Left colon (tissue), 2 donors: ENCODE data around the gene STYK1. TPM values are rescaled to one million over a fixed set of nuclear protein-coding genes. Genes with fewer than 3 reads are reported as not detected.

Experiments used
- ATAC-seq: fragments of 200-7000 bp; cut with Tn5 transposase; one replicate; pipeline ENCODE4 v1.9.1; 2020; ENCODE audit warnings: mild to moderate bottlenecking, moderate library complexity
- DNase-seq, 2 donors: peaks; one replicate each; pipeline ENCODE4 v3.0.0-alpha.2; 2020
- intact Hi-C, 2 donors: fragments of 100-400 bp; cut with DNase I in 1 of 2; cut with micrococcal nuclease in 1 of 2; formaldehyde crosslinking; loops; one replicate each; pipeline versions ENCODE4 v1.11.2 to v1.14.0; 2022; cut with DNase I, micrococcal nuclease
- long read RNA-seq: library from polyadenylated mRNA; unstranded; transcript quantifications from one replicate; pipeline ENCODE4 v2.0.0, GENCODE V29; 2021
- total RNA-seq, 2 donors: library from RNA; stranded (reverse); fragmentation: NEBNext Ultra II Directional; extraction: Animal tissue kit (Norgen Biotek cat#: 25700); gene quantifications; one replicate each; pipeline ENCODE4 v1.2.1, GENCODE V29; 2021
- donor health status: DM: no; HTN: no; CAD: no.
- donor health status: DM: yes; HTN: yes; CAD: no.

STYK1 gene
- total RNA-seq: 10 to 100 TPM; 36.3 to 41.9 TPM
- long read RNA-seq, transcript STYK1-201 (11 exons, 2,995 nt): major isoform, 9 of 45 reads
- long read RNA-seq, partial matches to known transcripts: 7 of 45 reads
- long read RNA-seq, other reads (novel, unspliced or antisense): 29 of 45 reads

GRCh38 chr12:10673659-10674384 lies at the start of gene STYK1:
STYK1 (minus strand) TSS chr12:10674052; CDS start chr12:10634618, 39,434 bp downstream.
- DNase-seq (peak; percentile 89 to 91), ATAC-seq (peak; percentile 88)
- intact Hi-C loops: no loop called here

GRCh38 chr12:10722905-10723746 lies 49.3 kb upstream of the STYK1 start, which contains the start of gene YBX3:
YBX3 (minus strand) TSS chr12:10723323; CDS start chr12:10723111, 212 bp downstream.
- DNase-seq (peak; percentile 89), ATAC-seq (peak; percentile 80)
- intact Hi-C loops: loop anchor here in 1 of 2 donors (10.0 kb wide), 1 partner anchor 108 kb away; the partner anchor contains the start of gene MAGOHB

- intact Hi-C loops: loop anchor here in 1 of 2 donors (10.0 kb wide), 1 partner anchor 108 kb away; the partner anchor contains the start of gene MAGOHB
- DNase-seq: peak; percentile 38 to 57
- peak; percentile 60 for ATAC-seq
These were observed 48.7 kb upstream of the STYK1 start for GRCh38 chr12:10722502-10722904.

GRCh38 chr12:10721651-10722501 lies 48.0 kb upstream of the STYK1 start:
- DNase-seq: peak; percentile 86 to 94
- peak; percentile 72 for ATAC-seq
- intact Hi-C loops: loop anchor here in 1 of 2 donors (10.0 kb wide), 1 partner anchor 107 kb away; the partner anchor contains the start of gene MAGOHB

GRCh38 chr12:10720974-10721650 lies 47.3 kb upstream of the STYK1 start:
- DNase-seq (no peak), ATAC-seq (no peak)
- intact Hi-C loops: loop anchor here in 1 of 2 donors (10.0 kb wide), 1 partner anchor 106 kb away; the partner anchor contains the start of gene MAGOHB

GRCh38 chr12:10719482-10719881 lies 45.6 kb upstream of the STYK1 start:
- intact Hi-C loops: no loop called here
- ATAC-seq (no peak), DNase-seq (peak in 1 of 2 donors; percentile 13)

- intact Hi-C loops: no loop called here
- ATAC-seq (no peak), DNase-seq (no peak)
These were observed 44.5 kb upstream of the STYK1 start for GRCh38 chr12:10718279-10718821.

- no peak for DNase-seq
- ATAC-seq: no peak
- intact Hi-C loops: no loop called here
These were observed 43.6 kb upstream of the STYK1 start for GRCh38 chr12:10717410-10717809.

GRCh38 chr12:10716704-10717315 lies 43.0 kb upstream of the STYK1 start:
- DNase-seq (peak; percentile 67 to 82), ATAC-seq (peak; percentile 82)
- intact Hi-C loops: no loop called here

GRCh38 chr12:10716277-10716676 lies 42.4 kb upstream of the STYK1 start:
- intact Hi-C loops: no loop called here
- no peak for ATAC-seq
- no peak for DNase-seq

GRCh38 chr12:10715491-10715890 lies 41.6 kb upstream of the STYK1 start:
- intact Hi-C loops: no loop called here
- DNase-seq: no peak
- no peak for ATAC-seq

- no peak for DNase-seq
- no peak for ATAC-seq
- intact Hi-C loops: no loop called here
These were observed 36.0 kb upstream of the STYK1 start for GRCh38 chr12:10709808-10710207.

GRCh38 chr12:10708862-10709261 lies 35.0 kb upstream of the STYK1 start:
- ATAC-seq (no peak), DNase-seq (no peak)
- intact Hi-C loops: no loop called here

- DNase-seq (no peak), ATAC-seq (no peak)
- intact Hi-C loops: no loop called here
These were observed 31.8 kb upstream of the STYK1 start for GRCh38 chr12:10705655-10706054.

- intact Hi-C loops: no loop called here
- ATAC-seq: no peak
- no peak for DNase-seq
These were observed 28.0 kb upstream of the STYK1 start for GRCh38 chr12:10701843-10702242.

- DNase-seq: no peak
- intact Hi-C loops: no loop called here
- ATAC-seq: no peak
These were observed 27.4 kb upstream of the STYK1 start for GRCh38 chr12:10701131-10701681.

GRCh38 chr12:10700581-10700980 lies 26.7 kb upstream of the STYK1 start:
- intact Hi-C loops: no loop called here

More at GRCh38 chr12:10700581-10700980, 26.7 kb upstream of the STYK1 start:
- no peak for ATAC-seq
- no peak for DNase-seq
